ENCODE measurements around the gene GRIP2.

GRIP2 gene

GRCh38 chr3:14485981-14486380 lies 54.2 kb downstream of the GRIP2 start:
- DNase-seq (ENCODE audit: low read depth in 2 of 2): no peak

- DNase-seq (ENCODE audit: low read depth in 2 of 2): no peak
Measured at GRCh38 chr3:14484741-14485140, 55.4 kb downstream of the GRIP2 start.

- no peak for DNase-seq (ENCODE audit: low read depth in 2 of 2)
Measured at GRCh38 chr3:14483286-14483685, 56.9 kb downstream of the GRIP2 start.

GRCh38 chr3:14482271-14482721 lies 57.8 kb downstream of the GRIP2 start:
- no peak for DNase-seq (ENCODE audit: low read depth in 2 of 2)

GRCh38 chr3:14481646-14482036 lies 58.5 kb downstream of the GRIP2 start:
- no peak for DNase-seq (ENCODE audit: low read depth in 2 of 2)

GRCh38 chr3:14481018-14481645 lies 59.0 kb downstream of the GRIP2 start:
- no peak for DNase-seq (ENCODE audit: low read depth in 2 of 2)

GRCh38 chr3:14480207-14481017 lies 59.7 kb downstream of the GRIP2 start:
- no peak for DNase-seq (ENCODE audit: low read depth in 2 of 2)

GRCh38 chr3:14479591-14479990 lies 60.6 kb downstream of the GRIP2 start:
- DNase-seq (ENCODE audit: low read depth in 2 of 2): no peak

- no peak for DNase-seq (ENCODE audit: low read depth in 2 of 2)
Measured at GRCh38 chr3:14478956-14479550, 61.1 kb downstream of the GRIP2 start.

- no peak for DNase-seq (ENCODE audit: low read depth in 2 of 2)
Measured at GRCh38 chr3:14477311-14477935, 62.7 kb downstream of the GRIP2 start.

GRCh38 chr3:14476583-14477265 lies 63.4 kb downstream of the GRIP2 start:
- no peak for DNase-seq (ENCODE audit: low read depth in 2 of 2)

- DNase-seq (ENCODE audit: low read depth in 2 of 2): no peak
Measured at GRCh38 chr3:14475621-14476020, 64.5 kb downstream of the GRIP2 start.

GRCh38 chr3:14474363-14475081 lies 65.6 kb downstream of the GRIP2 start:
- no peak for DNase-seq (ENCODE audit: low read depth in 2 of 2)

- no peak for DNase-seq (ENCODE audit: low read depth in 2 of 2)
Measured at GRCh38 chr3:14473411-14473891, 66.7 kb downstream of the GRIP2 start.

GRCh38 chr3:14472471-14473351 lies 67.4 kb downstream of the GRIP2 start:
- peak in 1 of 2 donors; percentile 18 for DNase-seq (ENCODE audit: low read depth in 2 of 2)

GRCh38 chr3:14471690-14472089 lies 68.5 kb downstream of the GRIP2 start:
- DNase-seq (ENCODE audit: low read depth in 2 of 2): no peak

- DNase-seq (ENCODE audit: low read depth in 2 of 2): no peak
Measured at GRCh38 chr3:14471016-14471415, 69.1 kb downstream of the GRIP2 start.

- no peak for DNase-seq (ENCODE audit: low read depth in 2 of 2)
Measured at GRCh38 chr3:14470461-14470860, 69.7 kb downstream of the GRIP2 start.

GRCh38 chr3:14468621-14468981 lies 71.5 kb downstream of the GRIP2 start:
- DNase-seq (ENCODE audit: low read depth in 2 of 2): no peak
